ENCODE measurements around the gene PCDH9.

DNA sequence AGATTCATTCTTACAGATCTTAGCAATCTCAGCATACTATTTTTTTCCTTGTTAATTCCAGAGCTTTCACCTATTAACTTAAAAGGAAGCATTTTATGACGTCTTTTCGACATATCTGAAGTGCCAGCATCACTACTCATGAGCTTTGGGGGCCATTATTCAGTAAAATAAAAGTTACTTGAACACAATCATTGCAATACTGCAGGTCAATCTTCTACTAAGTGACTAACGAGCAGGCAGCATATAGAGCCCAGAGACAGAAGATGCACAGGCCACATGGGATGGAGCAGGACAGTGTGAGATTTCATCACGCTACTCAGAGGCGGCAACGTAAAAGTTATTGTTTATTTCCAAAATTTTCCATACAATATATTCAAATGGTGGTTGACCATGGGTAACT, 382.6 kb downstream of the PCDH9 start:
- TF ChIP-seq ZNF572 (CRISPR knock-in tag; IDR thresholded peaks at IDR 0.05), result no peak
- no peak for TF ChIP-seq NFYC (CRISPR knock-in tag; IDR thresholded peaks at IDR 0.05)
- TF ChIP-seq MAFF (IDR thresholded peaks at IDR 0.05; ENCODE audit: low read depth, low read length), result no peak
- TF ChIP-seq, protein P1, sequence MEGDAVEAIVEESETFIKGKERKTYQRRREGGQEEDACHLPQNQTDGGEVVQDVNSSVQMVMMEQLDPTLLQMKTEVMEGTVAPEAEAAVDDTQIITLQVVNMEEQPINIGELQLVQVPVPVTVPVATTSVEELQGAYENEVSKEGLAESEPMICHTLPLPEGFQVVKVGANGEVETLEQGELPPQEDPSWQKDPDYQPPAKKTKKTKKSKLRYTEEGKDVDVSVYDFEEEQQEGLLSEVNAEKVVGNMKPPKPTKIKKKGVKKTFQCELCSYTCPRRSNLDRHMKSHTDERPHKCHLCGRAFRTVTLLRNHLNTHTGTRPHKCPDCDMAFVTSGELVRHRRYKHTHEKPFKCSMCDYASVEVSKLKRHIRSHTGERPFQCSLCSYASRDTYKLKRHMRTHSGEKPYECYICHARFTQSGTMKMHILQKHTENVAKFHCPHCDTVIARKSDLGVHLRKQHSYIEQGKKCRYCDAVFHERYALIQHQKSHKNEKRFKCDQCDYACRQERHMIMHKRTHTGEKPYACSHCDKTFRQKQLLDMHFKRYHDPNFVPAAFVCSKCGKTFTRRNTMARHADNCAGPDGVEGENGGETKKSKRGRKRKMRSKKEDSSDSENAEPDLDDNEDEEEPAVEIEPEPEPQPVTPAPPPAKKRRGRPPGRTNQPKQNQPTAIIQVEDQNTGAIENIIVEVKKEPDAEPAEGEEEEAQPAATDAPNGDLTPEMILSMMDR (CRISPR knock-in tag; IDR thresholded peaks at IDR 0.05), result no peak
- TF ChIP-seq, protein P2, sequence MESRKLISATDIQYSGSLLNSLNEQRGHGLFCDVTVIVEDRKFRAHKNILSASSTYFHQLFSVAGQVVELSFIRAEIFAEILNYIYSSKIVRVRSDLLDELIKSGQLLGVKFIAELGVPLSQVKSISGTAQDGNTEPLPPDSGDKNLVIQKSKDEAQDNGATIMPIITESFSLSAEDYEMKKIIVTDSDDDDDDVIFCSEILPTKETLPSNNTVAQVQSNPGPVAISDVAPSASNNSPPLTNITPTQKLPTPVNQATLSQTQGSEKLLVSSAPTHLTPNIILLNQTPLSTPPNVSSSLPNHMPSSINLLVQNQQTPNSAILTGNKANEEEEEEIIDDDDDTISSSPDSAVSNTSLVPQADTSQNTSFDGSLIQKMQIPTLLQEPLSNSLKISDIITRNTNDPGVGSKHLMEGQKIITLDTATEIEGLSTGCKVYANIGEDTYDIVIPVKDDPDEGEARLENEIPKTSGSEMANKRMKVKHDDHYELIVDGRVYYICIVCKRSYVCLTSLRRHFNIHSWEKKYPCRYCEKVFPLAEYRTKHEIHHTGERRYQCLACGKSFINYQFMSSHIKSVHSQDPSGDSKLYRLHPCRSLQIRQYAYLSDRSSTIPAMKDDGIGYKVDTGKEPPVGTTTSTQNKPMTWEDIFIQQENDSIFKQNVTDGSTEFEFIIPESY (CRISPR knock-in tag; IDR thresholded peaks at IDR 0.05), result no peak
- no peak for TF ChIP-seq FOXJ3 (CRISPR knock-in tag; IDR thresholded peaks at IDR 0.05; ENCODE audit: borderline replicate concordance)
